Activated B cell treated with CpG ODN at 0.5 μM for 24 hours (primary cell): Measurements from ENCODE around the gene MYH6. TPM values are rescaled to one million over a fixed set of nuclear protein-coding genes. Genes with fewer than 3 reads are reported as not detected.
"Not testable (repeated sequence)": the region's sequence is repeated elsewhere in the genome, so short reads cannot be mapped to it uniquely, and the experiment has no call there.

Experiments used
- ATAC-seq: fragments of 200-7000 bp; cut with Tn5 transposase; one replicate; pipeline ENCODE4 v1.10.0; 2021; ENCODE audit warnings: low read depth, mild to moderate bottlenecking, moderate library complexity
- CTCF ChIA-PET: fragments of 350-600 bp; sonication (Branson Sonifier 250); formaldehyde crosslinking; loops from one replicate; lab custom pipeline; 2021; ENCODE audit warnings: antibody characterized with exemption; lab: Charles Lee
- POLR2A ChIA-PET: fragments of 350-600 bp; sonication (Branson Sonifier 250); formaldehyde crosslinking; loops from one replicate; lab custom pipeline; 2021; ENCODE audit warnings: antibody characterized with exemption; lab: Charles Lee
- DNase-seq: peaks from one replicate; pipeline ENCODE4 v3.0.0; 2022
- H3K27ac Mint-ChIP-seq: one replicate; pipeline ENCODE4 v1.8.0; 2020; ENCODE audit warnings: mixed read lengths
- H3K27me3 Mint-ChIP-seq: one replicate; pipeline ENCODE4 v1.8.0; 2021; ENCODE audit warnings: mixed read lengths
- H3K36me3 Mint-ChIP-seq: one replicate; pipeline ENCODE4 v1.8.0; 2021; ENCODE audit warnings: low read depth, mixed read lengths
- H3K4me1 Mint-ChIP-seq: one replicate; pipeline ENCODE4 v1.8.0; 2021; ENCODE audit warnings: mixed read lengths
- H3K4me3 Mint-ChIP-seq: one replicate; pipeline ENCODE4 v1.8.0; 2020; ENCODE audit warnings: mild to moderate bottlenecking, mixed read lengths
- H3K9me3 Mint-ChIP-seq: one replicate; pipeline ENCODE4 v1.8.0; 2020; ENCODE audit warnings: mixed read lengths
- intact Hi-C: fragments of 100-400 bp; cut with micrococcal nuclease; formaldehyde crosslinking; loops from one replicate; pipeline ENCODE4 v1.15.1; 2024
- total RNA-seq: library from RNA; stranded (reverse); gene quantifications from 2 replicates; pipeline ENCODE4 v1.2.3, GENCODE V29; 2022
- TF ChIP-seq, protein P1 (sequence below): fragments of 200-600 bp; IDR thresholded peaks from one replicate; pipeline ENCODE4 v1.8.0; 2022; ENCODE audit warnings: antibody characterized with exemption, mild to moderate bottlenecking

Gene MYH6
- total RNA-seq, 1 donor from 2014 or later, result not detected

DNA sequence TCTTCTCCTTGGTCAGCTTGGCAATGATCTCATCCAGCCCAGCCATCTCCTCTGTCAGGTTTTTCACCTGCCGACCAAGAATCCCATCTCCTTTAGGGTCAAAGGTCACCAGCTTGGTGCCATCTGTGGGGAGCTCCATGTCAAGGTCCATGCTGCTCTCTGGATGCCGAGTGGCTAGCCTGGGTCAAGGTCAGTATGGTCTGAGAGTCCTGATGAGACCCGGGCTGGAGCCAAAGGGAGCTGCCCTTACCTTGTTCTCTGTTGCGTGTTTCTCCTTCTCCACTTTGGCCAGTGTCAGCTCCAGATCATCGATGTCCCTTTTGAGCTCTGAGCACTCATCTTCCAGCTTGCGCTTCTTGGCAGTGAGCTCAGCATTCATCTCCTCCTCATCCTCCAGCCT is 15.6 kb upstream of the MYH6 start:
- no peak overlapping the region for H3K27ac Mint-ChIP-seq
- H3K27me3 Mint-ChIP-seq, result peaks cover 13% of the 10 kb centered on the region
- H3K4me1 Mint-ChIP-seq, result no peaks in the 10 kb centered on the region
- TF ChIP-seq, protein P1, sequence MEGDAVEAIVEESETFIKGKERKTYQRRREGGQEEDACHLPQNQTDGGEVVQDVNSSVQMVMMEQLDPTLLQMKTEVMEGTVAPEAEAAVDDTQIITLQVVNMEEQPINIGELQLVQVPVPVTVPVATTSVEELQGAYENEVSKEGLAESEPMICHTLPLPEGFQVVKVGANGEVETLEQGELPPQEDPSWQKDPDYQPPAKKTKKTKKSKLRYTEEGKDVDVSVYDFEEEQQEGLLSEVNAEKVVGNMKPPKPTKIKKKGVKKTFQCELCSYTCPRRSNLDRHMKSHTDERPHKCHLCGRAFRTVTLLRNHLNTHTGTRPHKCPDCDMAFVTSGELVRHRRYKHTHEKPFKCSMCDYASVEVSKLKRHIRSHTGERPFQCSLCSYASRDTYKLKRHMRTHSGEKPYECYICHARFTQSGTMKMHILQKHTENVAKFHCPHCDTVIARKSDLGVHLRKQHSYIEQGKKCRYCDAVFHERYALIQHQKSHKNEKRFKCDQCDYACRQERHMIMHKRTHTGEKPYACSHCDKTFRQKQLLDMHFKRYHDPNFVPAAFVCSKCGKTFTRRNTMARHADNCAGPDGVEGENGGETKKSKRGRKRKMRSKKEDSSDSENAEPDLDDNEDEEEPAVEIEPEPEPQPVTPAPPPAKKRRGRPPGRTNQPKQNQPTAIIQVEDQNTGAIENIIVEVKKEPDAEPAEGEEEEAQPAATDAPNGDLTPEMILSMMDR, result no peak
- no peak for ATAC-seq
- ChIA-PET CTCF (no interaction called here), POLR2A (no interaction called here)
- intact Hi-C loops, result no loop called here
- H3K9me3 Mint-ChIP-seq, result no peaks in the 10 kb centered on the region
- H3K36me3 Mint-ChIP-seq, result no peaks in the 10 kb centered on the region
- no peak overlapping the region for H3K4me3 Mint-ChIP-seq
- no peak for DNase-seq

DNA sequence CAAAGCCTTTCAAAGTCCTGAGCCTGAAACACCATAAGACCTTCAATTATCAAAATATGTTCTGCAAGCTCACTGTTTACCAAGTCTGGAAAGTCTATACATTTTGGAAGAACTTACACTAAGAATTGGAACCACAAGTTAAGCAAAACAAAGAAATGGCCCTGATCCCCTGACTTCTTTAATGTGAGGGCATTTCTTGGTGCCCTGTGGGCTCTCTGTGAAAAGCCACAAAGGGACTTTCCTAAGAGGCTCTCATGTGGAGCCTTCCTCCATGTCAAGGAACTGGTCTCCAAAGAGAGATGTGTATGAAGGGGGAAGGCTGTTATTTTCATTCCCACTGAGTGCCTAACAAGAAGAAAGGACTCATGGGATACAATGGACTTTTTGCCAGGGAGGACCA is 13.5 kb upstream of the MYH6 start:
- H3K27ac Mint-ChIP-seq, result no peak overlapping the region
- no peaks in the 10 kb centered on the region for H3K9me3 Mint-ChIP-seq
- ChIA-PET CTCF (no interaction called here), POLR2A (no interaction called here)
- no peaks in the 10 kb centered on the region for H3K4me1 Mint-ChIP-seq
- no peak for ATAC-seq
- no peaks in the 10 kb centered on the region for H3K36me3 Mint-ChIP-seq
- H3K4me3 Mint-ChIP-seq, result no peak overlapping the region
- no peak for DNase-seq
- TF ChIP-seq, protein P1, result no peak
- peaks cover 10% of the 10 kb centered on the region for H3K27me3 Mint-ChIP-seq
- intact Hi-C loops, result no loop called here

DNA sequence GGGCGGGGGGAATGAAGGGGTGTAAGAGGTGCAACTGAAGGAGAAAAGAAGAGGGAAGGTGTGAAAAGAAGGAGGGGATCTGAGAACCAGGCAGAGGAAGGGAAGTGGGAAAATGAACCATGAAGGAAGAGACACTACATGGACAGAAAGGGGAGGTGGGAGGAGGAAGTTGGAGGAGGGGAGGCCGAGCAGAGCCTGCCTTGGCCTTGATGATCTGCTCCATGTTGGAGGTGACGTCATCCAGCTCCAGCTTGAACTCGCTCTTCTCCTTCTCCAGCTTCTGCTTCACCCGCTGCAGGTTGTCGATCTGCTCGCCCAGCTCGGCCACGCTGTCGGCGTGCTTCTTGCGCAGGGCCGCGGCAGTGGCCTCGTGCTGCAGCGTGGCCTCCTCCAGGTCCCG is 11.6 kb upstream of the MYH6 start:
- H3K4me3 Mint-ChIP-seq, H3K36me3 Mint-ChIP-seq, H3K27ac Mint-ChIP-seq, H3K9me3 Mint-ChIP-seq, CTCF ChIA-PET, DNase-seq, intact Hi-C loops, ATAC-seq, H3K4me1 Mint-ChIP-seq, POLR2A ChIA-PET: not testable (repeated sequence)
- peaks cover 13% of the 10 kb centered on the region for H3K27me3 Mint-ChIP-seq

DNA sequence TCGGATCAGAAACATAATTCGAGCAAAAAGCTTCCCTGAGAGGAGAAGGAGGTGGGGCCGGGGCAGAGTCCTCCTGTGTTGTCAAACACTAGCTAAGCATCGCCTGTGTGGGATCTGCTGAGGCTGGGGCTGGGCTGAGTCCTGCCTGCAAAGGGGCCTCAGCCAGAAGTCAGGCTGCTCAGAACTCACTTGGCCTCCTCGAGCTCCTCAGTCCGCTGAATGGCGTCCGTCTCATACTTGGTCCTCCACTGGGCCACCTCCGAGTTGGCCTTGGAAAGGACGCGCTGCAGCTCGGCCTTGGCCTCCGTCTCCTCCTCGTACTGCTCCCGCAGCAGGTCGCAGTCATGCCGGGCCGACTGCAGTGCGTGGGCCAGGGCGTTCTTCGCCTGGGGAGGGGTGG is 9.9 kb upstream of the MYH6 start:
- Mint-ChIP-seq H3K36me3 (no peaks in the 10 kb centered on the region), H3K9me3 (no peaks in the 10 kb centered on the region), H3K27ac (no peak overlapping the region), H3K4me1 (no peaks in the 10 kb centered on the region), H3K27me3 (peaks cover 13% of the 10 kb centered on the region), H3K4me3 (no peak overlapping the region)
- ATAC-seq (no peak), DNase-seq (no peak)
- CTCF ChIA-PET, result no interaction called here
- TF ChIP-seq, protein P1, result no peak
- POLR2A ChIA-PET, result no interaction called here
- intact Hi-C loops, result no loop called here

DNA sequence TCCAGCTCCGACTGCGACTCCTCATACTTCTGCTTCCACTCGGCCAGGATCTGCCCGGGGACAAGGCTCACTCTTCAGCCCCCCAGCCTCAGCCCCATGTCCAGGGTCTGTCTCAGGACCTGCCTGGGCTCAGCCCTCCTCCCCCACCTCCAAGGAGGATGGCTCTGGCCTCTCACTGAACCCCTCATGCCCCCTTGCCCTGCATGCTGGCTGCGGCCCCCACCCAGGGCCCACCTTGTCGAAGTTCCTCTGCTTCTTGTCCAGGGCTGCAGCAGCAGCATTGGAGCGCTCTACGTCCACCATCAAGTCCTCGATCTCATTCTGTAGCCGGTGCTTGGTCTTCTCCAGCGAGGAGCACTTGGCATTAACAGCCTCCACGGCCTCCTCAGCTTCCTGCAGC is 9.2 kb upstream of the MYH6 start:
- DNase-seq, CTCF ChIA-PET: not testable (repeated sequence)

DNA sequence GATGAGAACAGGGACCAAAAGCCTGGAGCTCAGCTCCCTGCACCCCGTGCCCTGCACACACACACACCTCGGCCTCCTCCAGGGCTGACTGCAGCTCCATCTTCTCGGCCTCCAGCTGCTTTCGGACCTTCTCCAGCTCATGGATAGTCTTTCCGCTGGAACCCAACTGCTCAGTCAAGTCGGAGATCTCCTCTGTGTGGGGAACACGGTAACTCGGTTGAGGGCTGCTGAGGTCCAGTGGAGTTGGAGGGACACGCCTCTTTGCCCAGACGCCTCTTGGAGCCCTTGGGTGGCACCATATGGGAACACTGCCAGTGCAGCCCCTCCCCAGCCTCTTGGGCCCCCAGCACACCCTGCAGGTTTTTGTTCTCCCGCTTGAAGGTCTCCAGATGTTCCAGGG is 8.7 kb upstream of the MYH6 start:
- intact Hi-C loops, result no loop called here
- ChIA-PET CTCF (no interaction called here), POLR2A (no interaction called here)
- ATAC-seq (no peak), DNase-seq (no peak)
- no peak overlapping the region for H3K27ac Mint-ChIP-seq
- TF ChIP-seq, protein P1, result no peak
- H3K36me3 Mint-ChIP-seq, result no peaks in the 10 kb centered on the region
- peaks cover 17% of the 10 kb centered on the region for H3K27me3 Mint-ChIP-seq
- no peak overlapping the region for H3K4me3 Mint-ChIP-seq
- no peaks in the 10 kb centered on the region for H3K9me3 Mint-ChIP-seq
- no peaks in the 10 kb centered on the region for H3K4me1 Mint-ChIP-seq

More for the DNA sequence above, 9.2 kb upstream of the MYH6 start:
- H3K4me1 Mint-ChIP-seq, POLR2A ChIA-PET, ATAC-seq, H3K9me3 Mint-ChIP-seq, intact Hi-C loops, H3K36me3 Mint-ChIP-seq, H3K27ac Mint-ChIP-seq, H3K4me3 Mint-ChIP-seq: not testable (repeated sequence)
- peaks cover 16% of the 10 kb centered on the region for H3K27me3 Mint-ChIP-seq
